ENCODE results near the gene ZNF747. TPM values are rescaled to one million over a fixed set of nuclear protein-coding genes. Genes with fewer than 3 reads are reported as not detected.

Gene ZNF747
- total RNA-seq, 4 donors from 2014 or later = 9.9 to 23.7 (median 19.6) TPM

- DNase-seq (ENCODE audit: low spot score in 2 of 2) = no peak
- intact Hi-C loops (cut with DNase I; ENCODE audit: low total_unique reads) = no loop called here
- H3K4me3 ChIP-seq (ENCODE audit: low read depth, poor library complexity, severe bottlenecking) = peak overlapping the region; percentile 66
- WGBS, 2 donors = 8% methylated on average over 18 to 22 of the region's 22 CpGs
- TF ChIP-seq POLR2A (IDR thresholded peaks at IDR 0.05) (no peak), CTCF (IDR thresholded peaks at IDR 0.05) (no peak)
These were observed 36.2 kb upstream of the ZNF747 start for GRCh38 chr16:30570636-30571444.

- H3K4me3 ChIP-seq (ENCODE audit: low read depth, poor library complexity, severe bottlenecking) = no peak overlapping the region
- no peak for DNase-seq (ENCODE audit: low spot score in 2 of 2)
- intact Hi-C loops (cut with DNase I; ENCODE audit: low total_unique reads) = loop anchor here (10.0 kb wide), 1 partner anchor 65 kb away; no protein-coding TSS in a partner anchor
- WGBS, 2 donors = 87 to 89% methylated on average over 34 to 39 of the region's 44 CpGs
- TF ChIP-seq POLR2A (IDR thresholded peaks at IDR 0.05) = no peak
- no peak for TF ChIP-seq CTCF (IDR thresholded peaks at IDR 0.05)
These were observed 35.3 kb upstream of the ZNF747 start for GRCh38 chr16:30569746-30570635.

- DNase-seq (ENCODE audit: low spot score in 2 of 2) = no peak
- intact Hi-C loops (cut with DNase I; ENCODE audit: low total_unique reads) = loop anchor here (10.0 kb wide), 1 partner anchor 66 kb away; no protein-coding TSS in a partner anchor
These were observed 34.6 kb upstream of the ZNF747 start for GRCh38 chr16:30569281-30569680.

GRCh38 chr16:30567991-30568638 lies 33.5 kb upstream of the ZNF747 start:
- TF ChIP-seq CTCF (IDR thresholded peaks at IDR 0.05) (no peak), POLR2A (IDR thresholded peaks at IDR 0.05) (no peak)
- 44 to 50% methylated on average over 6 of the region's 6 CpGs for WGBS, 2 donors
- intact Hi-C loops (cut with DNase I; ENCODE audit: low total_unique reads) = loop anchor here (10.0 kb wide), 1 partner anchor 67 kb away; no protein-coding TSS in a partner anchor
- DNase-seq (ENCODE audit: low spot score in 2 of 2) = no peak
- H3K4me3 ChIP-seq (ENCODE audit: low read depth, poor library complexity, severe bottlenecking) = no peak overlapping the region

More at GRCh38 chr16:30569281-30569680, 34.6 kb upstream of the ZNF747 start:
- H3K4me3 ChIP-seq (ENCODE audit: low read depth, poor library complexity, severe bottlenecking) = no peak overlapping the region
- WGBS, 2 donors = 90 to 94% methylated on average over 3 of the region's 3 CpGs
- TF ChIP-seq POLR2A (IDR thresholded peaks at IDR 0.05) = no peak
- TF ChIP-seq CTCF (IDR thresholded peaks at IDR 0.05) = no peak

- H3K4me3 ChIP-seq (ENCODE audit: low read depth, poor library complexity, severe bottlenecking) = no peak overlapping the region
- TF ChIP-seq POLR2A (IDR thresholded peaks at IDR 0.05) (no peak), CTCF (IDR thresholded peaks at IDR 0.05) (no peak)
- WGBS, 2 donors = 66 to 74% methylated on average over 14 of the region's 14 CpGs
- no peak for DNase-seq (ENCODE audit: low spot score in 2 of 2)
- intact Hi-C loops (cut with DNase I; ENCODE audit: low total_unique reads) = loop anchor here (10.0 kb wide), 1 partner anchor 67 kb away; no protein-coding TSS in a partner anchor
These were observed 32.7 kb upstream of the ZNF747 start for GRCh38 chr16:30567160-30567990.

All from lower leg skin (tissue), 4 donors.